HepG2 (cell line): Measurements from ENCODE around the gene OAS2. TPM values are rescaled to one million over a fixed set of nuclear protein-coding genes. Genes with fewer than 3 reads are reported as not detected.

Experiments used
- AKAP8 ChIP-seq: sonication (generic); formaldehyde crosslinking; IDR thresholded peaks from 2 replicates; pipeline ENCODE4 v1.5.1; 2020; ENCODE audit warnings: mild to moderate bottlenecking, missing genetic modification reagents
- CCDC6 ChIP-seq: sonication (generic); formaldehyde crosslinking; IDR thresholded peaks from 2 replicates; pipeline ENCODE4 v1.8.1; 2022; ENCODE audit warnings: mild to moderate bottlenecking, missing genetic modification reagents, moderate library complexity
- CENPT ChIP-seq: sonication (generic); formaldehyde crosslinking; IDR thresholded peaks from 2 replicates; pipeline ENCODE4 v1.8.0; 2022; ENCODE audit warnings: low read depth, mild to moderate bottlenecking, moderate library complexity, missing genetic modification reagents
- CREM ChIP-seq, 2 experiments: sonication (generic) in 1 of 2; formaldehyde crosslinking in 1 of 2; IDR thresholded peaks; 2 replicates each; pipeline versions ENCODE4 v1.4.0 to v1.6.1; 2016 to 2020; ENCODE audit warnings: antibody characterized with exemption in 1 of 2, mild to moderate bottlenecking in 1 of 2, missing genetic modification reagents in 1 of 2
- GLI4 ChIP-seq: sonication (generic); formaldehyde crosslinking; IDR thresholded peaks from 2 replicates; pipeline ENCODE4 v1.5.1; 2020; ENCODE audit warnings: missing genetic modification reagents, mild to moderate bottlenecking, moderate library complexity, borderline replicate concordance
- KMT2B ChIP-seq: IDR thresholded peaks from 2 replicates; pipeline ENCODE4 v1.6.1; 2016; ENCODE audit warnings: missing genetic modification reagents, missing compliant biosample characterization
- MEIS1 ChIP-seq: sonication (generic); formaldehyde crosslinking; IDR thresholded peaks from 2 replicates; pipeline ENCODE4 v1.9.0; 2021; ENCODE audit warnings: mild to moderate bottlenecking, missing genetic modification reagents, moderate library complexity, borderline replicate concordance
- NFIC ChIP-seq: IDR thresholded peaks from 2 replicates; pipeline ENCODE4 v1.6.1; 2012; ENCODE audit warnings: mild to moderate bottlenecking, low read length, inconsistent platforms
- NKX3-1 ChIP-seq: sonication (generic); formaldehyde crosslinking; IDR thresholded peaks from 2 replicates; pipeline ENCODE4 v1.5.0; 2020; ENCODE audit warnings: missing genetic modification reagents
- PRDM10 ChIP-seq: sonication (generic); formaldehyde crosslinking; IDR thresholded peaks from 2 replicates; pipeline ENCODE4 v1.4.0; 2020; ENCODE audit warnings: low read depth, missing genetic modification reagents
- RBM22 ChIP-seq: fragments of 200-400 bp; formaldehyde crosslinking; optimal IDR thresholded peaks from 2 replicates; pipeline ENCODE3; 2017; ENCODE audit warnings: mild to moderate bottlenecking, low read length, moderate library complexity
- REL ChIP-seq: sonication (generic); formaldehyde crosslinking; conservative IDR thresholded peaks from 2 replicates; pipeline ENCODE4 v1.8.0; 2022; ENCODE audit warnings: mild to moderate bottlenecking, missing genetic modification reagents, moderate library complexity
- THYN1 ChIP-seq: sonication (generic); formaldehyde crosslinking; IDR thresholded peaks from 2 replicates; pipeline ENCODE4 v1.8.1; 2023; ENCODE audit warnings: low read depth, mild to moderate bottlenecking, moderate library complexity, missing genetic modification reagents, borderline replicate concordance
- TOPORS ChIP-seq: sonication (generic); formaldehyde crosslinking; IDR thresholded peaks from 2 replicates; pipeline ENCODE4 v1.8.0; 2023; ENCODE audit warnings: mild to moderate bottlenecking, missing genetic modification reagents
- ZBTB7B ChIP-seq: sonication (generic); formaldehyde crosslinking; IDR thresholded peaks from 2 replicates; pipeline ENCODE4 v1.4.0; 2020; ENCODE audit warnings: missing genetic modification reagents
- ZNF230 ChIP-seq: sonication (generic); formaldehyde crosslinking; IDR thresholded peaks from 2 replicates; pipeline ENCODE4 v1.4.0; 2020; ENCODE audit warnings: mild to moderate bottlenecking, missing genetic modification reagents
- ZNF512B ChIP-seq: sonication (generic); formaldehyde crosslinking; IDR thresholded peaks from 2 replicates; pipeline ENCODE4 v1.5.1; 2020; ENCODE audit warnings: missing genetic modification reagents, mild to moderate bottlenecking, borderline replicate concordance
- ZNF800 ChIP-seq: sonication (generic); formaldehyde crosslinking; IDR thresholded peaks from 2 replicates; pipeline ENCODE4 v1.4.0; 2020; ENCODE audit warnings: missing genetic modification reagents
- ZNF891 ChIP-seq: sonication (generic); formaldehyde crosslinking; IDR thresholded peaks from 2 replicates; pipeline ENCODE4 v1.5.0; 2020; ENCODE audit warnings: mild to moderate bottlenecking, missing genetic modification reagents
- ZSCAN25 ChIP-seq: sonication (generic); formaldehyde crosslinking; IDR thresholded peaks from 2 replicates; pipeline ENCODE4 v1.8.0; 2022; ENCODE audit warnings: mild to moderate bottlenecking, missing genetic modification reagents
- ZSCAN30 ChIP-seq: sonication (generic); formaldehyde crosslinking; IDR thresholded peaks from 2 replicates; pipeline ENCODE4 v1.5.0; 2020; ENCODE audit warnings: mild to moderate bottlenecking, missing genetic modification reagents
- polyA plus RNA-seq, 8 experiments: library from polyadenylated mRNA; depleted of rRNA in 3 of 8; stranded (reverse) in 7 of 8; unstranded in 1 of 8; fragments of >200 nt; fragmentation: Illumina TruSeq in 4 of 8; extraction: Trizol in 4 of 8; gene quantifications; 2 replicates each; pipeline versions ENCODE4 v1.2.1 to v1.2.3, GENCODE V29; 2011 to 2016; ENCODE audit warnings: low read depth in 4 of 8, missing spikeins in 1 of 8, mixed read lengths in 1 of 8; ENCODE audit not compliant: insufficient read depth in 1 of 8
- total RNA-seq, 5 experiments: library from RNA; depleted of rRNA; stranded (reverse); fragments of >200 nt; fragmentation: Illumina TruSeq; extraction: Trizol; gene quantifications; 2 replicates each; pipeline ENCODE4 v1.2.3, GENCODE V29; 2016; ENCODE audit warnings: low read depth in 1 of 5

The OAS2 gene
- total and polyA plus RNA-seq, 2 of the 13 experiments (the other 11 are each of a cell fraction or from before 2014, with no cell fraction given) = 0.05 to 0.24 TPM

GRCh38 chr12:112937741-112938719 is 40.3 kb upstream of the OAS2 start, which contains the start of gene OAS3 (continued):
- TF ChIP-seq PRDM10 (CRISPR knock-in tag) (no peak), CCDC6 (no peak), ZSCAN25 (CRISPR knock-in tag) (no peak), TOPORS (CRISPR knock-in tag) (no peak), THYN1 (CRISPR knock-in tag) (no peak), AKAP8 (CRISPR knock-in tag) (no peak), KMT2B (CRISPR knock-in tag) (peak; percentile 81), ZNF891 (CRISPR knock-in tag) (no peak), CREM (IDR thresholded peaks at IDR 0.05) (peak; percentile 30; the same call in 1 of the 2 replicates), CREM (CRISPR knock-in tag; IDR thresholded peaks at IDR 0.05) (no peak), RBM22 (no peak), NKX3-1 (CRISPR knock-in tag) (no peak), MEIS1 (CRISPR knock-in tag) (peak; percentile 27; the same call in 1 of the 2 replicates), ZNF800 (CRISPR knock-in tag) (no peak; the same call in 1 of the 2 replicates), GLI4 (peak; percentile 42; the same call in 1 of the 2 replicates), ZNF230 (CRISPR knock-in tag) (no peak), ZBTB7B (CRISPR knock-in tag) (no peak), ZNF512B (CRISPR knock-in tag) (no peak), REL (CRISPR knock-in tag) (no peak), CENPT (CRISPR knock-in tag) (no peak), ZSCAN30 (CRISPR knock-in tag) (no peak), NFIC (no peak)
